ENCODE results near the gene LNX1. TPM values are rescaled to one million over a fixed set of nuclear protein-coding genes. Genes with fewer than 3 reads are reported as not detected.

Gene LNX1
- total RNA-seq, 2 donors from 2014 or later = 4.5 to 8.9 TPM

DNA sequence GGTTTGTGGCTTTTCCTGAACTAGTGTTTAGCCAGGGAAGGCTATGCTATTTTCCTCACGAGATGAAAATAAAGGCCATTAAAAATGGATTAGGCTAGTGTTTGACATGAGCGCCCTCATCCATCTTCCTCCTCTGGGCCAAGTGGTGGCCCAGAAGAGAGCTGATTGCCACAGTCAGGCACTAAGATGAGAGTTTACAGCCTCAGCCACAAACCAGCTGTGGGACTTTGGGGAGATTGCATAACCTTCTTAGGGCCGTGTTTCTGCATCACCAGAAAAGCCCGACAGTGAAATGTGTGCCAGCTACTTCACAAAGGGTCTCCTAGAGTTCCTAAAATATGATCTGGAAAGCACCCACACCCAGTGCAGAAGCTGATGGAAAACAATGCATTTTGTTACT, 42.3 kb upstream of the LNX1 start:
- no peak for TF ChIP-seq CTCF (IDR thresholded peaks at IDR 0.05)
- no peak overlapping the region for H3K27ac ChIP-seq

DNA sequence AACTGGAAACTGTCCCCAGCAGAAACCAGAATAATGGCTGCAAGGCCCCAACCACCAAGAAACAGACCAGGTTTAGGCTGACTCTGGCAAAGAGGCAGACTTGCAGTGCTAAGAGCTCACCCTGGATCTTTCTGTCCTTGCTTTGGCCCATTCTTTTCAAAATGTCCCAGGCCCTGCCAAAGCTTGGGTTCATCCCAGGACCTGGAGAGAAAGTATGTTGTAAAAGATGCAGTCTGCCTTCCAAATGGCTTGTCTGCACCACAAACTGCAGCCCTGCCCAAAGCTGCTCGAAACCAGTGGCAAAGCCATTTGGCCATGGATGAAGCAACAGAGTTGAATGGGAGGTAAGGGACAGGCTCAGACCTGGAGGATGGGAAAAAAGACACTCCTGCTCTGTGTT, 38.0 kb upstream of the LNX1 start:
- no peak overlapping the region for H3K27ac ChIP-seq
- no peak for DNase-seq (ENCODE audit: low spot score)
- H3K36me3 ChIP-seq = no peaks in the 10 kb centered on the region
- no peak overlapping the region for H3K4me3 ChIP-seq
- H3K4me1 ChIP-seq = peaks cover 0 to 4% of the 10 kb centered on the region in 2 donors
- TF ChIP-seq CTCF (IDR thresholded peaks at IDR 0.05) = no peak
- no peaks in the 10 kb centered on the region for H3K9me3 ChIP-seq
- no peaks in the 10 kb centered on the region for H3K27me3 ChIP-seq

More for the DNA sequence above, 42.3 kb upstream of the LNX1 start:
- H3K4me1 ChIP-seq = peaks cover 0 to 4% of the 10 kb centered on the region in 2 donors
- H3K36me3 ChIP-seq = no peaks in the 10 kb centered on the region
- H3K27me3 ChIP-seq = no peaks in the 10 kb centered on the region
- no peak overlapping the region for H3K4me3 ChIP-seq
- DNase-seq (ENCODE audit: low spot score) = peak; percentile 68
- no peaks in the 10 kb centered on the region for H3K9me3 ChIP-seq

- no peak overlapping the region for H3K4me3 ChIP-seq
- no peaks in the 10 kb centered on the region for H3K4me1 ChIP-seq
- no peaks in the 10 kb centered on the region for H3K36me3 ChIP-seq
- H3K27me3 ChIP-seq = no peaks in the 10 kb centered on the region
- H3K9me3 ChIP-seq = no peaks in the 10 kb centered on the region
- H3K27ac ChIP-seq = no peak overlapping the region
- DNase-seq (ENCODE audit: low spot score) = no peak
- no peak for TF ChIP-seq CTCF (IDR thresholded peaks at IDR 0.05)
These were observed 35.2 kb upstream of the LNX1 start for GRCh38 chr4:53626491-53626890.

GRCh38 chr4:53625888-53626287, 34.6 kb upstream of the LNX1 start:
- H3K4me1 ChIP-seq = no peaks in the 10 kb centered on the region
- DNase-seq (ENCODE audit: low spot score) = no peak
- H3K27ac ChIP-seq = no peak overlapping the region
- no peaks in the 10 kb centered on the region for H3K27me3 ChIP-seq
- no peaks in the 10 kb centered on the region for H3K36me3 ChIP-seq
- no peaks in the 10 kb centered on the region for H3K9me3 ChIP-seq
- no peak overlapping the region for H3K4me3 ChIP-seq
- TF ChIP-seq CTCF (IDR thresholded peaks at IDR 0.05) = no peak

DNA sequence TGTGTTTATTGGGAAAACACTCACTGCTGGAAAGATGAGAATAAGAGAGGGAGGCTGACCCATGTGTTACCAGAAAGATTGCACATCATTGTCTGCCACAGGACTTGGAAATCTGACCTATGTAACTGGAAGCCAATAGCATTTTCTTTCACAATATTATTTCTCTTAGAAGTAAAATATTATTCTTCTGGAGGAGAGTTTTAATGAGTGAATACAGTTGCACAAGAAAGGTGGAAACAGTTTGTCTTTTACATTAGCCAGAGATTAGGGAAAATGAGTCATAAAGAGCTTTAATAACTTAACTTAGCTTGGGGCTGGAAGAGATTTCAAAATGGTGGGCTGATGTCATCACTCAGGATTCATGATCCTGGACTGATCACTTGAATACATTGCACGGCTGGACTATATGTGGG, 31.5 kb upstream of the LNX1 start:
- no peak for DNase-seq (ENCODE audit: low spot score)
- no peak overlapping the region for H3K27ac ChIP-seq
- TF ChIP-seq CTCF (IDR thresholded peaks at IDR 0.05) = no peak
- no peaks in the 10 kb centered on the region for H3K36me3 ChIP-seq
- no peaks in the 10 kb centered on the region for H3K27me3 ChIP-seq
- H3K4me1 ChIP-seq = no peaks in the 10 kb centered on the region
- no peaks in the 10 kb centered on the region for H3K9me3 ChIP-seq
- H3K4me3 ChIP-seq = no peak overlapping the region

GRCh38 chr4:53620956-53621355, 29.7 kb upstream of the LNX1 start:
- H3K9me3 ChIP-seq = no peaks in the 10 kb centered on the region
- no peaks in the 10 kb centered on the region for H3K27me3 ChIP-seq
- no peak for DNase-seq (ENCODE audit: low spot score)
- no peaks in the 10 kb centered on the region for H3K4me1 ChIP-seq
- H3K27ac ChIP-seq = no peak overlapping the region
- H3K36me3 ChIP-seq = no peaks in the 10 kb centered on the region
- no peak overlapping the region for H3K4me3 ChIP-seq
- TF ChIP-seq CTCF (IDR thresholded peaks at IDR 0.05) = no peak
